Limb (tissue), 2 donors: ENCODE data around the gene AAR2.

ENCODE experiments used
- DNase-seq, 2 donors: peaks; one replicate each; pipeline ENCODE4 v3.0.0-alpha.2; 2016; ENCODE audit errors: extremely low spot score in 2 of 2

Gene AAR2

GRCh38 chr20:36279776-36280175 is 43.5 kb downstream of the AAR2 start:
- DNase-seq, result no peak

- DNase-seq, result no peak
These were observed 45.6 kb downstream of the AAR2 start for GRCh38 chr20:36281785-36282380.

GRCh38 chr20:36284751-36285150 is 48.5 kb downstream of the AAR2 start:
- no peak for DNase-seq

- no peak for DNase-seq
These were observed 49.6 kb downstream of the AAR2 start for GRCh38 chr20:36285746-36286447.

GRCh38 chr20:36297656-36298055 is 61.4 kb downstream of the AAR2 start:
- no peak for DNase-seq

GRCh38 chr20:36298061-36298460 is 61.8 kb downstream of the AAR2 start:
- no peak for DNase-seq

- DNase-seq, result no peak
These were observed 62.6 kb downstream of the AAR2 start for GRCh38 chr20:36298795-36299339.

GRCh38 chr20:36299459-36299858 is 63.2 kb downstream of the AAR2 start:
- no peak for DNase-seq

- DNase-seq, result no peak
These were observed 65.3 kb downstream of the AAR2 start for GRCh38 chr20:36301359-36302119.

- DNase-seq, result no peak
These were observed 66.8 kb downstream of the AAR2 start for GRCh38 chr20:36303020-36303595.

GRCh38 chr20:36303831-36304230 is 67.6 kb downstream of the AAR2 start:
- no peak for DNase-seq

GRCh38 chr20:36304786-36305495 is 68.7 kb downstream of the AAR2 start:
- no peak for DNase-seq

GRCh38 chr20:36305602-36306551 is 69.6 kb downstream of the AAR2 start, which contains the start of gene DLGAP4:
Gene DLGAP4 (plus strand): TSS chr20:36306339. CDS start chr20:36431718, 125,379 bp downstream.
- peak in 1 of 2 donors; percentile 56 for DNase-seq
